H7 (cell line): ENCODE data around the gene KRTAP4-6. TPM values are rescaled to one million over a fixed set of nuclear protein-coding genes. Genes with fewer than 3 reads are reported as not detected.
"Not testable (repeated sequence)": the region's sequence is repeated elsewhere in the genome, so short reads cannot be mapped to it uniquely, and the experiment has no call there.

Experiments used
- DNase-seq: peaks from one replicate; pipeline ENCODE4 v3.0.0; 2012
- H3K27me3 ChIP-seq: 2 replicates; pipeline ENCODE4 v1.6.0; 2011; ENCODE audit warnings: mild to moderate bottlenecking, low read length; ENCODE audit not compliant: control insufficient read depth, insufficient read depth
- H3K36me3 ChIP-seq: replicated peaks from 2 replicates; pipeline ENCODE4 v1.5.1; 2011; ENCODE audit warnings: low read length; ENCODE audit not compliant: control insufficient read depth, insufficient read depth
- H3K4me3 ChIP-seq: 2 replicates; pipeline ENCODE4 v1.5.1; 2011; ENCODE audit warnings: low read depth, mild to moderate bottlenecking, control low read depth, low read length, moderate library complexity; ENCODE audit not compliant: insufficient read depth
- total RNA-seq: library from RNA; depleted of rRNA; stranded (reverse); fragments of >200 nt; shearing (Covaris generic); gene quantifications from 2 replicates; pipeline ENCODE4 v1.2.3, GENCODE V29; 2014; rRNA removed

KRTAP4-6 gene
- total RNA-seq = not detected in 2 replicates

- no peaks in the 10 kb centered on the region for H3K27me3 ChIP-seq
- no peaks in the 10 kb centered on the region for H3K36me3 ChIP-seq
- DNase-seq = no peak
- H3K4me3 ChIP-seq = no peak within 1 kb of the TSS
Measured at GRCh38 chr17:41140360-41141131, at the start of gene KRTAP4-6. Gene KRTAP4-6 (minus strand): TSS chr17:41140544. CDS start chr17:41140487, 57 bp downstream.

- not testable (repeated sequence) for H3K4me3 ChIP-seq, H3K36me3 ChIP-seq, DNase-seq, H3K27me3 ChIP-seq
Measured at GRCh38 chr17:41189837-41190318, 49.5 kb upstream of the KRTAP4-6 start, which contains the start of gene KRTAP9-1. Gene KRTAP9-1 (plus strand): TSS chr17:41189887. CDS start chr17:41189887, 0 bp downstream.

GRCh38 chr17:41186872-41187271 lies 46.5 kb upstream of the KRTAP4-6 start:
- H3K27me3 ChIP-seq = no peaks in the 10 kb centered on the region
- DNase-seq = no peak
- no peaks in the 10 kb centered on the region for H3K36me3 ChIP-seq
- no peak overlapping the region for H3K4me3 ChIP-seq

GRCh38 chr17:41185001-41185400 lies 44.7 kb upstream of the KRTAP4-6 start:
- Histone ChIP-seq H3K27me3 (no peaks in the 10 kb centered on the region), H3K4me3 (no peak overlapping the region), H3K36me3 (no peaks in the 10 kb centered on the region)
- DNase-seq = no peak

- no peak within 1 kb of the TSS for H3K4me3 ChIP-seq
- DNase-seq = no peak
Measured at GRCh38 chr17:41184480-41184961, 44.2 kb upstream of the KRTAP4-6 start, which contains the start of gene KRTAP4-1. Gene KRTAP4-1 (minus strand): TSS chr17:41184911. CDS start chr17:41184854, 57 bp downstream.

GRCh38 chr17:41178843-41179616 lies 38.7 kb upstream of the KRTAP4-6 start:
- Histone ChIP-seq H3K36me3 (no peaks in the 10 kb centered on the region), H3K4me3 (no peak overlapping the region), H3K27me3 (no peaks in the 10 kb centered on the region; the same call in 1 of the 2 replicates)
- DNase-seq = no peak

More at GRCh38 chr17:41184480-41184961, 44.2 kb upstream of the KRTAP4-6 start, which contains the start of gene KRTAP4-1:
- Histone ChIP-seq H3K36me3 (no peaks in the 10 kb centered on the region), H3K27me3 (no peaks in the 10 kb centered on the region)

GRCh38 chr17:41178341-41178740 lies 38.0 kb upstream of the KRTAP4-6 start:
- Histone ChIP-seq H3K27me3 (no peaks in the 10 kb centered on the region; the same call in 1 of the 2 replicates), H3K4me3 (no peak overlapping the region)
- DNase-seq = no peak

GRCh38 chr17:41177727-41178271 lies 37.5 kb upstream of the KRTAP4-6 start, which contains the start of gene KRTAP4-2:
Gene KRTAP4-2 (minus strand): TSS chr17:41178221. CDS start chr17:41178164, 57 bp downstream.
- Histone ChIP-seq H3K27me3 (no peaks in the 10 kb centered on the region; the same call in 1 of the 2 replicates), H3K4me3 (no peak within 1 kb of the TSS), H3K36me3 (no peaks in the 10 kb centered on the region)
- no peak for DNase-seq

More at GRCh38 chr17:41178341-41178740, 38.0 kb upstream of the KRTAP4-6 start:
- H3K36me3 ChIP-seq = no peaks in the 10 kb centered on the region

GRCh38 chr17:41176744-41177387 lies 36.5 kb upstream of the KRTAP4-6 start:
- no peak for DNase-seq
- Histone ChIP-seq H3K4me3 (no peak overlapping the region), H3K27me3 (no peaks in the 10 kb centered on the region; the same call in 1 of the 2 replicates), H3K36me3 (no peaks in the 10 kb centered on the region)

- H3K4me3 ChIP-seq = no peak overlapping the region
- DNase-seq = no peak
- H3K27me3 ChIP-seq = no peaks in the 10 kb centered on the region; the same call in 1 of the 2 replicates
- no peaks in the 10 kb centered on the region for H3K36me3 ChIP-seq
Measured at GRCh38 chr17:41171886-41172285, 31.5 kb upstream of the KRTAP4-6 start.

GRCh38 chr17:41168121-41168520 lies 27.8 kb upstream of the KRTAP4-6 start, which contains the start of gene KRTAP4-3:
Gene KRTAP4-3 (minus strand): TSS chr17:41168221. CDS start chr17:41168172, 49 bp downstream.
- Histone ChIP-seq H3K36me3 (no peaks in the 10 kb centered on the region), H3K27me3 (no peaks in the 10 kb centered on the region), H3K4me3 (no peak within 1 kb of the TSS)
- no peak for DNase-seq

- no peak for DNase-seq
- H3K36me3 ChIP-seq = no peaks in the 10 kb centered on the region
- H3K4me3 ChIP-seq = no peak overlapping the region
- no peaks in the 10 kb centered on the region for H3K27me3 ChIP-seq
Measured at GRCh38 chr17:41167561-41167960, 27.2 kb upstream of the KRTAP4-6 start.

GRCh38 chr17:41163828-41164227 lies 23.5 kb upstream of the KRTAP4-6 start:
- no peak overlapping the region for H3K4me3 ChIP-seq

More at GRCh38 chr17:41163828-41164227, 23.5 kb upstream of the KRTAP4-6 start:
- H3K36me3 ChIP-seq = no peaks in the 10 kb centered on the region
- DNase-seq = no peak
- no peaks in the 10 kb centered on the region for H3K27me3 ChIP-seq
